DOHH2 (cell line): ENCODE data around the gene SORBS1.

ENCODE experiments used
- H3F3A ChIP-seq: fragments of 200-600 bp; sonication (generic), shearing (Covaris generic); 2 replicates; pipeline ENCODE4 v1.6.0; 2016; ENCODE audit warnings: antibody characterized with exemption, mild to moderate bottlenecking; ENCODE audit not compliant: control insufficient read depth, insufficient read depth
- H3K27ac ChIP-seq: fragments of 200-600 bp; sonication (generic); 2 replicates; pipeline ENCODE4 v1.5.1; 2014; ENCODE audit warnings: low read depth, mild to moderate bottlenecking, low read length, moderate library complexity
- H3K27me3 ChIP-seq: fragments of 200-600 bp; sonication (generic); 2 replicates; pipeline ENCODE4 v1.6.1; 2014; ENCODE audit warnings: mild to moderate bottlenecking, low read length, mixed read lengths; ENCODE audit not compliant: control insufficient read depth
- H3K36me3 ChIP-seq: fragments of 200-600 bp; sonication (generic); 2 replicates; pipeline ENCODE4 v1.6.1; 2014; ENCODE audit warnings: mild to moderate bottlenecking, low read length, moderate library complexity, mixed read lengths; ENCODE audit not compliant: control insufficient read depth
- H3K4me1 ChIP-seq: fragments of 200-600 bp; sonication (generic); 2 replicates; pipeline ENCODE4 v1.6.1; 2014; ENCODE audit warnings: mild to moderate bottlenecking, low read length, mixed read lengths; ENCODE audit not compliant: control insufficient read depth
- H3K4me2 ChIP-seq: fragments of 200-600 bp; sonication (generic); 2 replicates; pipeline ENCODE4 v1.6.0; 2014; ENCODE audit warnings: mild to moderate bottlenecking, low read length, moderate library complexity
- H3K4me3 ChIP-seq: fragments of 200-600 bp; sonication (generic); 2 replicates; pipeline ENCODE4 v1.5.1; 2014; ENCODE audit warnings: mild to moderate bottlenecking, low read length, mixed read lengths
- H3K79me2 ChIP-seq: fragments of 200-600 bp; sonication (generic); 2 replicates; pipeline ENCODE4 v1.6.1; 2014; ENCODE audit warnings: mild to moderate bottlenecking, low read length, mixed read lengths; ENCODE audit not compliant: control insufficient read depth
- H3K9me2 ChIP-seq: fragments of 200-600 bp; sonication (generic); replicated peaks from 2 replicates; pipeline ENCODE4 v1.6.1; 2014; ENCODE audit warnings: mild to moderate bottlenecking, low read length, mixed read lengths; ENCODE audit not compliant: control insufficient read depth
- H3K9me3 ChIP-seq: fragments of 200-600 bp; sonication (generic); 2 replicates; pipeline ENCODE4 v1.6.1; 2014; ENCODE audit warnings: antibody characterized with exemption, low read length, mixed read lengths; ENCODE audit not compliant: control insufficient read depth, insufficient read depth
- H4K20me1 ChIP-seq: fragments of 200-600 bp; sonication (generic); 2 replicates; pipeline ENCODE4 v1.6.0; 2014; ENCODE audit warnings: low read depth, mild to moderate bottlenecking, antibody characterized with exemption, low read length, moderate library complexity; ENCODE audit not compliant: control insufficient read depth, insufficient read depth
- EZH2phosphoT487 ChIP-seq: fragments of 200-600 bp; sonication (generic); IDR thresholded peaks from 2 replicates; pipeline ENCODE4 v1.6.1; 2017; ENCODE audit warnings: borderline replicate concordance, mild to moderate bottlenecking, antibody characterized with exemption, low read length, moderate library complexity, mixed read lengths
- TF ChIP-seq, protein P1 (sequence below): fragments of 200-600 bp; sonication (generic); IDR thresholded peaks from one replicate; pipeline ENCODE4 v1.5.1; 2014; ENCODE audit warnings: antibody characterized with exemption, mild to moderate bottlenecking, low read depth, low read length; ENCODE audit not compliant: poor library complexity, severe bottlenecking

SORBS1 gene

DNA sequence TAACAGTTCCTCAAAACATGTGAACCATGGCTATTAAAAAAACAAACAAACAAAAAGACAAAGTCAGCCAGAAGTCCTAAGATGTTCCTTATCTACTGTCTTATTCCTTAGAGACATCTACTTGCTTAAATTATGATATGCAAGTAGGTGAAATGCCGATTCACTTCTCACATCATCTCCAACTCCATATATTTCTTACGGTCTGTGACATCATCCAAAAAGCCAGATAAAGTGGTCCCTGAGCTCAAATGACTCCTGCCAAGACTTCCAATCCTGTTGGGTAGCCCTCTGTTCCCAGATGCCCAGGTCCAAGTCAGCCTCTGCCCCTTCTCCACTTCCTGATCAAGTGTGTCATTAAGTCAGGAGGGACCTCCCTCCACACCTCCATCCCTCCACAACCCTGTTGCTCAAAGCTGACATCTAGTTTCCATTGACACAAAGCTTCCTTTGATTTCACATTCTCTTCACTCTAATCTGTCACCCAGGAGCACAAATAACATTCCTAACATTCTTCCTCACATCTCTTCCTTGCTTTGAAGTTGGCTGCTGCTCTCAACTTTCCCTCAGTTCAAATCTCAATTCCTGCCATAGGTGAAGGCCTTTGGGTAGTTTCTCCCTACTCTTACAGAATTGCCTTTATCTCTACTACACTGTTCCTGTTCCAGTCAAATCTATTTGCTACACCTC is 214.3 kb downstream of the SORBS1 start:
- H3K27me3 ChIP-seq: peaks cover 3% of the 10 kb centered on the region
- H3K4me1 ChIP-seq: no peaks in the 10 kb centered on the region
- no peaks in the 10 kb centered on the region for H3K36me3 ChIP-seq
- TF ChIP-seq, protein P1, sequence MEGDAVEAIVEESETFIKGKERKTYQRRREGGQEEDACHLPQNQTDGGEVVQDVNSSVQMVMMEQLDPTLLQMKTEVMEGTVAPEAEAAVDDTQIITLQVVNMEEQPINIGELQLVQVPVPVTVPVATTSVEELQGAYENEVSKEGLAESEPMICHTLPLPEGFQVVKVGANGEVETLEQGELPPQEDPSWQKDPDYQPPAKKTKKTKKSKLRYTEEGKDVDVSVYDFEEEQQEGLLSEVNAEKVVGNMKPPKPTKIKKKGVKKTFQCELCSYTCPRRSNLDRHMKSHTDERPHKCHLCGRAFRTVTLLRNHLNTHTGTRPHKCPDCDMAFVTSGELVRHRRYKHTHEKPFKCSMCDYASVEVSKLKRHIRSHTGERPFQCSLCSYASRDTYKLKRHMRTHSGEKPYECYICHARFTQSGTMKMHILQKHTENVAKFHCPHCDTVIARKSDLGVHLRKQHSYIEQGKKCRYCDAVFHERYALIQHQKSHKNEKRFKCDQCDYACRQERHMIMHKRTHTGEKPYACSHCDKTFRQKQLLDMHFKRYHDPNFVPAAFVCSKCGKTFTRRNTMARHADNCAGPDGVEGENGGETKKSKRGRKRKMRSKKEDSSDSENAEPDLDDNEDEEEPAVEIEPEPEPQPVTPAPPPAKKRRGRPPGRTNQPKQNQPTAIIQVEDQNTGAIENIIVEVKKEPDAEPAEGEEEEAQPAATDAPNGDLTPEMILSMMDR: no peak
- no peak for TF ChIP-seq EZH2phosphoT487
- H3K4me2 ChIP-seq: no peak overlapping the region
- no peak overlapping the region for H3K4me3 ChIP-seq
- H3K9me2 ChIP-seq: no peaks in the 10 kb centered on the region
- H3K79me2 ChIP-seq: no peaks in the 10 kb centered on the region
- no peaks in the 10 kb centered on the region for H3F3A ChIP-seq
- no peak overlapping the region for H3K27ac ChIP-seq
- no peaks in the 10 kb centered on the region for H3K9me3 ChIP-seq
- H4K20me1 ChIP-seq: no peaks in the 10 kb centered on the region

DNA sequence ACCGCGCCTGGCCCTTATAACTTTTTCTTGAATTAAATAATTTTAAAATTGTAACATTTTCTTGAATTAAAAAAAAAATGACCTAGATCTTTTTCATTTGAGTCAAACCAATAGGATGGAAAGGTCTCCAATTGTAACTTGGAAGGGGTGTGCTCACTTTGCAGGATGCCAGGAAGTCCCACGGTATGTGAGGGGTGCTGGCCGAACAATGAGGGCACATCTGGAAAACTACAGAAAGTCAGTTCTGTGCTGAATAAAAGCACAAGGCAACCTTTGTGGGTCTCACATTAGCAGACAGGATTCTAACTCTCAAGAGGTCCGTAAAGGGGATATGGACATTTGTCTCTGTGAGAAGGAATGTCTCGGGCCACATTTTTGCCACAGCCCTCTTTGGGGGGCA is 217.6 kb downstream of the SORBS1 start:
- no peak overlapping the region for H3K4me3 ChIP-seq
- TF ChIP-seq, protein P1: no peak
- TF ChIP-seq EZH2phosphoT487: no peak
- H3K79me2 ChIP-seq: no peaks in the 10 kb centered on the region
- H3K4me1 ChIP-seq: no peaks in the 10 kb centered on the region
- no peaks in the 10 kb centered on the region for H3K36me3 ChIP-seq
- no peaks in the 10 kb centered on the region for H3K9me2 ChIP-seq
- H3F3A ChIP-seq: no peaks in the 10 kb centered on the region
- no peaks in the 10 kb centered on the region for H3K9me3 ChIP-seq
- H3K27ac ChIP-seq: no peak overlapping the region
- peaks cover 3% of the 10 kb centered on the region for H3K27me3 ChIP-seq
- no peaks in the 10 kb centered on the region for H4K20me1 ChIP-seq
- no peak overlapping the region for H3K4me2 ChIP-seq

DNA sequence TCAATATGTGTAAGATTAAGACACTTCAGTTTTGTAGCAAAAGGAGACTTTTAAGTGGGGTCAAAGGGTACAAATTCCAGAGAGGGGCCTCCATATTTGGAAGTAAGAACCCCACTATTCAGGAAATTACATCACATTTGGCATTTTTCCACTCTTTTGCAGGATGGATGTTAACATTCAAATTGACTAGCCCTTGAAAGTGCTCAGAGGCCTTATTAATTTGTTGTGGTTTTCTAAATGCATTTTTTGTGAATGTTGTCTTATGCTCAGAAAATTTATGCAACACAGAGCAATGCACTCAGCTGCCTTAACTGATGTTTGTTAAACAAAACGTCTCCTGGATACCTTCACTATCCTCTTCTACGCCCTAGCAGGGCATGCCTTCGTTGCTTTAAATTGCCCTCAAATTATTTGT is 219.4 kb downstream of the SORBS1 start:
- Histone ChIP-seq H3K9me2 (no peaks in the 10 kb centered on the region), H4K20me1 (no peaks in the 10 kb centered on the region), H3K9me3 (no peaks in the 10 kb centered on the region), H3K4me1 (no peaks in the 10 kb centered on the region), H3F3A (no peaks in the 10 kb centered on the region), H3K27ac (no peak overlapping the region), H3K27me3 (peaks cover 3% of the 10 kb centered on the region), H3K36me3 (no peaks in the 10 kb centered on the region), H3K4me3 (no peak overlapping the region), H3K79me2 (no peaks in the 10 kb centered on the region), H3K4me2 (no peak overlapping the region)
- TF ChIP-seq, protein P1: no peak
- TF ChIP-seq EZH2phosphoT487: no peak
